ENCODE measurements around the gene CLPTM1L.

The CLPTM1L gene

GRCh38 chr5:1270426-1270825 lies 74.5 kb downstream of the CLPTM1L start:
- DNase-seq: no peak

DNA sequence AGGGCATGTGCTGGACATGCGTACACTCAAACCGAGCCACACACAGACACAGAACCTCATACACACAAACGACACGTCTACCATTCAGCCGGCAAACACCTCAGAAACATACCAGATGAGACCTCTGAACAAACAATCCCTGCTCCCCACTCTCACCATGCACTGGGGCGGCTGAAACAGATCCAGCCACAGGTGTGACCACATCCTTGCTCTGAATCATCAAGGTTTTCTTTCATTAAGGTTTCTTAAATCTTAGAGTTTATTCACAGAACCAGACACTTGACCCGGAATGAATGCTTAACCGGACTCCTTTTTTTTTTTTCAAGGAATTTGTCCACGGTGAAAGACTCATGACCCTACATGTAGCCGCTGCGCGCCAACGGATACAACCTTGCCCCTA lies 76.2 kb downstream of the CLPTM1L start:
- DNase-seq: no peak

- no peak for DNase-seq
Observed at GRCh38 chr5:1268056-1268455, 76.8 kb downstream of the CLPTM1L start.

All from stimulated activated CD4-positive, alpha-beta T cell treated with anti-CD3 and anti-CD28 coated beads, Interleukin-2, amount 100 ng/mL, for 48 hours (primary cell).